Measurements from ENCODE around the gene PSME4. TPM values are rescaled to one million over a fixed set of nuclear protein-coding genes. Genes with fewer than 3 reads are reported as not detected.

The PSME4 gene
- total RNA-seq (ENCODE audit: unreplicated experiment) = 87.6 TPM
- long read RNA-seq, partial matches to known transcripts = 0 of 1 reads
- long read RNA-seq, other reads (novel, unspliced or antisense) = 1 of 1 reads

DNA sequence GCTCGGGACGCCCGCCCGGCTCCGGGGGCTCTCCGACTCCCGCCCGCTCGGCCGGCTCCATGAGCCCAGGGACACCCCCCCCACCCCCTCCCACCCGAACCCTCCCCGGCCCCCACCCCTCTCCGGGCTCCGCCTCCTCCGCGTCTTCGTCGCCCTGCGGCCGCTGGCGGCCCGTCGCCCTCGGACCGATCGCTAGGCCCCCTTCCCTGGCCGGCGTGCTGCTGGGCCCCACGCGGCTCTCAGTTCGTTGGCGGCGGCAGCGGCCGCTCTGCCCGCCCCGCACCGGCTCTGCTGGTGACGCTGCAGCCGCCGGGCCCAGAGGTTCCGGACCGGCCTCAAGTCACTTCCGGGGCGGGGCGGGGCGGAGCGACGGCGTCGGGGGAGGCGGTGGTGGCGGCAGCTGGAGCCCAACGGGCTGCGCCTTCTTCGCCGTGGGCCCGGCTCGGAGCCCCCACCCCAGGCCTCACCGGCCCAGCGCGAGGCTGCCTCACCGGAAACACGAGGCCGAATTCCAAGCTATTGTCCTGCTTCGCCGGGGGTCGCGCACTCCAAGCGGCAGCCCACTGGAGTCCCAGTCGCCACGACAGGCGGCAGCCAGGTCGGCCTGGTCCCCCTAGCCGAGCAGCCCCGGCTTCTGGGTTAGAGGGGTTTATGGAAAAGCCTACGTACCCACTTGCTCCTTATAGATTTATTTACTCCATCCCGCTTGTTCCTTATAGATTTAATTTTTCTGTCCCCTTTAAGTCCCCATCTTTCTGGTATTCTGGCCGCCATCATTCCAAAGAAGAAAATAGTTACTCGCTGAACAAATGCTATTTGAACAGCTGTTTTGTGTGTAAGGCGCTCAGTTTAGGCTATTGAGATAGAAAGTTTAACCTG lies at the start of gene PSME4:
Gene PSME4, minus strand, starts transcription at position 270 of the 879 bp plus-strand sequence. Its CDS starts 209 bp downstream, at position 61.
- no peaks in the 10 kb centered on the region for H3K36me3 Mint-ChIP-seq (ENCODE audit: unreplicated experiment)
- peak within 1 kb of the TSS; percentile 96 for H3K27ac Mint-ChIP-seq (ENCODE audit: unreplicated experiment)
- peaks cover 8% of the 10 kb centered on the region for H3K27me3 Mint-ChIP-seq (ENCODE audit: unreplicated experiment)
- H3K9me3 Mint-ChIP-seq (ENCODE audit: unreplicated experiment) = peaks cover 14% of the 10 kb centered on the region
- TF ChIP-seq, protein P1, sequence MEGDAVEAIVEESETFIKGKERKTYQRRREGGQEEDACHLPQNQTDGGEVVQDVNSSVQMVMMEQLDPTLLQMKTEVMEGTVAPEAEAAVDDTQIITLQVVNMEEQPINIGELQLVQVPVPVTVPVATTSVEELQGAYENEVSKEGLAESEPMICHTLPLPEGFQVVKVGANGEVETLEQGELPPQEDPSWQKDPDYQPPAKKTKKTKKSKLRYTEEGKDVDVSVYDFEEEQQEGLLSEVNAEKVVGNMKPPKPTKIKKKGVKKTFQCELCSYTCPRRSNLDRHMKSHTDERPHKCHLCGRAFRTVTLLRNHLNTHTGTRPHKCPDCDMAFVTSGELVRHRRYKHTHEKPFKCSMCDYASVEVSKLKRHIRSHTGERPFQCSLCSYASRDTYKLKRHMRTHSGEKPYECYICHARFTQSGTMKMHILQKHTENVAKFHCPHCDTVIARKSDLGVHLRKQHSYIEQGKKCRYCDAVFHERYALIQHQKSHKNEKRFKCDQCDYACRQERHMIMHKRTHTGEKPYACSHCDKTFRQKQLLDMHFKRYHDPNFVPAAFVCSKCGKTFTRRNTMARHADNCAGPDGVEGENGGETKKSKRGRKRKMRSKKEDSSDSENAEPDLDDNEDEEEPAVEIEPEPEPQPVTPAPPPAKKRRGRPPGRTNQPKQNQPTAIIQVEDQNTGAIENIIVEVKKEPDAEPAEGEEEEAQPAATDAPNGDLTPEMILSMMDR (IDR thresholded peaks at IDR 0.05; ENCODE audit: partially characterized antibody, unreplicated experiment) = no peak
- H3K4me1 Mint-ChIP-seq (ENCODE audit: low read depth, unreplicated experiment) = peaks cover 22% of the 10 kb centered on the region
- peak within 1 kb of the TSS; percentile 94 for H3K4me3 Mint-ChIP-seq (ENCODE audit: unreplicated experiment)
- DNase-seq = peak; percentile 98

GRCh38 chr2:54015798-54016699 lies 45.3 kb upstream of the PSME4 start:
- Mint-ChIP-seq H3K27ac (ENCODE audit: unreplicated experiment) (no peak overlapping the region), H3K4me1 (ENCODE audit: low read depth, unreplicated experiment) (no peaks in the 10 kb centered on the region), H3K36me3 (ENCODE audit: unreplicated experiment) (peaks cover 5% of the 10 kb centered on the region), H3K4me3 (ENCODE audit: unreplicated experiment) (no peak overlapping the region), H3K27me3 (ENCODE audit: unreplicated experiment) (no peaks in the 10 kb centered on the region), H3K9me3 (ENCODE audit: unreplicated experiment) (no peaks in the 10 kb centered on the region)
- DNase-seq = no peak
- TF ChIP-seq, protein P1 (IDR thresholded peaks at IDR 0.05; ENCODE audit: partially characterized antibody, unreplicated experiment) = no peak

DNA sequence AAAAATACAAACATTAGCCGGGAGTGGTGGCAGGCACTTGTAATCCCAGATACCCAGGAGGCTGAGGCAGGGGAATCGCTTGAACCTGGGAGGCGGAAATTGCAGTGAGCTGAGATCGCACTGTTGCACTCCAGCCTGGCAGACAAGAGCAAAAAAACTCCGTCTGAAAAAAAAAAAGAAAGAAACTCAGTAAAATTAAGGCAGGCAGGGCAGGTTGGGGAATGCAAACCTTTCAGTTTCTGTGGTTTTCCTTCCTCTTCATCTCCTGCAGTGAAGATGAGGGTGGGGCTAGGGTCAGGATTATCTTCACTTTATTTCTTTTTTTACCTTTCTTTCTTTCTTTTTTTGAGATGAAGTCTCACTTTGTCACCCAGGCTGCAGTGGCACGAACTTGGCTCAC lies 43.2 kb upstream of the PSME4 start:
- H3K4me1 Mint-ChIP-seq (ENCODE audit: low read depth, unreplicated experiment) = no peaks in the 10 kb centered on the region
- peaks cover under 1% of the 10 kb centered on the region for H3K27me3 Mint-ChIP-seq (ENCODE audit: unreplicated experiment)
- no peak overlapping the region for H3K4me3 Mint-ChIP-seq (ENCODE audit: unreplicated experiment)
- no peaks in the 10 kb centered on the region for H3K36me3 Mint-ChIP-seq (ENCODE audit: unreplicated experiment)
- DNase-seq = no peak
- TF ChIP-seq, protein P1 (IDR thresholded peaks at IDR 0.05; ENCODE audit: partially characterized antibody, unreplicated experiment) = no peak
- no peak overlapping the region for H3K27ac Mint-ChIP-seq (ENCODE audit: unreplicated experiment)
- no peaks in the 10 kb centered on the region for H3K9me3 Mint-ChIP-seq (ENCODE audit: unreplicated experiment)

GRCh38 chr2:54012538-54013141 lies 41.8 kb upstream of the PSME4 start:
- H3K27me3 Mint-ChIP-seq (ENCODE audit: unreplicated experiment) = peaks cover 1% of the 10 kb centered on the region
- DNase-seq = no peak
- H3K4me3 Mint-ChIP-seq (ENCODE audit: unreplicated experiment) = no peak overlapping the region
- H3K36me3 Mint-ChIP-seq (ENCODE audit: unreplicated experiment) = no peaks in the 10 kb centered on the region
- TF ChIP-seq, protein P1 (IDR thresholded peaks at IDR 0.05; ENCODE audit: partially characterized antibody, unreplicated experiment) = no peak
- no peaks in the 10 kb centered on the region for H3K4me1 Mint-ChIP-seq (ENCODE audit: low read depth, unreplicated experiment)
- no peak overlapping the region for H3K27ac Mint-ChIP-seq (ENCODE audit: unreplicated experiment)
- no peaks in the 10 kb centered on the region for H3K9me3 Mint-ChIP-seq (ENCODE audit: unreplicated experiment)

Data from glutamatergic neuron (in vitro differentiated cells).